RWPE2 (cell line): ENCODE results near the gene DRD4.
A peak's percentile ranks its signal among the peaks of the same experiment; 100 is the strongest.

ENCODE experiments used
- ATAC-seq: fragments of 200-7000 bp; cut with Tn5 transposase; 3 replicates; pipeline ENCODE4 v1.9.1; 2021; ENCODE audit warnings: low read depth
- DNase-seq: peaks from one replicate; pipeline ENCODE4 v3.0.0-alpha.2; 2020; ENCODE audit warnings: low spot score
- H3K27ac ChIP-seq: fragments of 450-650 bp; 2 replicates; pipeline ENCODE4 v1.5.1; 2017; ENCODE audit warnings: mild to moderate bottlenecking; ENCODE audit not compliant: poor library complexity, severe bottlenecking
- H3K27me3 ChIP-seq: fragments of 250-450 bp; sonication (Bioruptor Pico); 2 replicates; pipeline ENCODE4 v1.5.1; 2021; ENCODE audit warnings: mild to moderate bottlenecking, moderate library complexity; ENCODE audit not compliant: insufficient read depth, poor library complexity, severe bottlenecking
- H3K36me3 ChIP-seq: fragments of 250-450 bp; sonication (Bioruptor Pico); 2 replicates; pipeline ENCODE4 v1.5.1; 2020; ENCODE audit warnings: low read depth, mild to moderate bottlenecking, moderate library complexity
- H3K4me1 ChIP-seq: fragments of 250-450 bp; sonication (Bioruptor Pico); 2 replicates; pipeline ENCODE4 v1.5.1; 2021; ENCODE audit warnings: mild to moderate bottlenecking, moderate library complexity; ENCODE audit not compliant: insufficient read depth, poor library complexity, severe bottlenecking
- H3K4me3 ChIP-seq: fragments of 250-450 bp; sonication (Bioruptor Pico); 2 replicates; pipeline ENCODE4 v1.5.1; 2021; ENCODE audit warnings: mild to moderate bottlenecking, moderate library complexity; ENCODE audit not compliant: severe bottlenecking
- H3K9me3 ChIP-seq: fragments of 250-450 bp; sonication (Bioruptor Pico); 2 replicates; pipeline ENCODE4 v1.5.1; 2021; ENCODE audit warnings: mild to moderate bottlenecking, moderate library complexity; ENCODE audit not compliant: severe bottlenecking
- CTCF ChIP-seq: fragments of 450-650 bp; IDR thresholded peaks from one replicate; pipeline ENCODE4 v1.5.1; 2017; ENCODE audit warnings: mild to moderate bottlenecking, moderate library complexity; ENCODE audit not compliant: poor library complexity, severe bottlenecking

DRD4 gene

GRCh38 chr11:628056-628455 lies 9.0 kb upstream of the DRD4 start:
- Histone ChIP-seq H3K27ac (no peak overlapping the region), H3K27me3 (no peaks in the 10 kb centered on the region), H3K4me1 (no peaks in the 10 kb centered on the region), H3K9me3 (no peaks in the 10 kb centered on the region), H3K36me3 (no peaks in the 10 kb centered on the region), H3K4me3 (no peak overlapping the region)
- ATAC-seq (no peak), DNase-seq (peak; percentile 45)
- TF ChIP-seq CTCF: no peak

- Histone ChIP-seq H3K27me3 (no peaks in the 10 kb centered on the region), H3K9me3 (no peaks in the 10 kb centered on the region), H3K4me1 (no peaks in the 10 kb centered on the region), H3K36me3 (no peaks in the 10 kb centered on the region), H3K27ac (no peak overlapping the region), H3K4me3 (no peak overlapping the region)
- no peak for DNase-seq
- TF ChIP-seq CTCF: no peak
- no peak for ATAC-seq
Measured at GRCh38 chr11:629237-629583, 7.9 kb upstream of the DRD4 start.

GRCh38 chr11:630871-631270 lies 6.2 kb upstream of the DRD4 start:
- no peaks in the 10 kb centered on the region for H3K9me3 ChIP-seq
- no peak for TF ChIP-seq CTCF
- H3K4me3 ChIP-seq: no peak overlapping the region
- DNase-seq (no peak), ATAC-seq (no peak)
- no peak overlapping the region for H3K27ac ChIP-seq
- no peaks in the 10 kb centered on the region for H3K27me3 ChIP-seq
- H3K4me1 ChIP-seq: no peaks in the 10 kb centered on the region
- H3K36me3 ChIP-seq: no peaks in the 10 kb centered on the region

GRCh38 chr11:635945-636510 lies 1.0 kb upstream of the DRD4 start:
- H3K36me3 ChIP-seq: no peaks in the 10 kb centered on the region
- no peaks in the 10 kb centered on the region for H3K4me1 ChIP-seq
- no peak overlapping the region for H3K27ac ChIP-seq
- DNase-seq (no peak), ATAC-seq (no peak; the same call in 2 of the 3 replicates)
- H3K9me3 ChIP-seq: no peaks in the 10 kb centered on the region
- no peaks in the 10 kb centered on the region for H3K27me3 ChIP-seq
- H3K4me3 ChIP-seq: no peak overlapping the region
- no peak for TF ChIP-seq CTCF

- TF ChIP-seq CTCF: no peak
- no peak overlapping the region for H3K27ac ChIP-seq
- H3K4me3 ChIP-seq: no peak overlapping the region
- no peaks in the 10 kb centered on the region for H3K9me3 ChIP-seq
- ATAC-seq (no peak), DNase-seq (peak; percentile 62)
- no peaks in the 10 kb centered on the region for H3K4me1 ChIP-seq
- no peaks in the 10 kb centered on the region for H3K27me3 ChIP-seq
- no peaks in the 10 kb centered on the region for H3K36me3 ChIP-seq
Measured at GRCh38 chr11:637333-637592, 194 bp downstream of the DRD4 start.
